HG03439 (cell line): ENCODE results near the gene LRRC3B.
"Not testable (repeated sequence)": the region's sequence is repeated elsewhere in the genome, so short reads cannot be mapped to it uniquely, and the experiment has no call there.

ENCODE experiments used
- ATAC-seq: cut with Tn5 transposase; IDR thresholded peaks from one replicate; pipeline ENCODE4 v1.9.1; 2021; ENCODE audit warnings: mild to moderate bottlenecking, moderate library complexity; ENCODE audit not compliant: unreplicated experiment

LRRC3B gene, protein sequence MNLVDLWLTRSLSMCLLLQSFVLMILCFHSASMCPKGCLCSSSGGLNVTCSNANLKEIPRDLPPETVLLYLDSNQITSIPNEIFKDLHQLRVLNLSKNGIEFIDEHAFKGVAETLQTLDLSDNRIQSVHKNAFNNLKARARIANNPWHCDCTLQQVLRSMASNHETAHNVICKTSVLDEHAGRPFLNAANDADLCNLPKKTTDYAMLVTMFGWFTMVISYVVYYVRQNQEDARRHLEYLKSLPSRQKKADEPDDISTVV

GRCh38 chr3:26622621-26623418, at the start of gene LRRC3B:
Gene LRRC3B (plus strand): TSS chr3:26622772. CDS start chr3:26709673, 86,901 bp downstream.
- no peak for ATAC-seq

DNA sequence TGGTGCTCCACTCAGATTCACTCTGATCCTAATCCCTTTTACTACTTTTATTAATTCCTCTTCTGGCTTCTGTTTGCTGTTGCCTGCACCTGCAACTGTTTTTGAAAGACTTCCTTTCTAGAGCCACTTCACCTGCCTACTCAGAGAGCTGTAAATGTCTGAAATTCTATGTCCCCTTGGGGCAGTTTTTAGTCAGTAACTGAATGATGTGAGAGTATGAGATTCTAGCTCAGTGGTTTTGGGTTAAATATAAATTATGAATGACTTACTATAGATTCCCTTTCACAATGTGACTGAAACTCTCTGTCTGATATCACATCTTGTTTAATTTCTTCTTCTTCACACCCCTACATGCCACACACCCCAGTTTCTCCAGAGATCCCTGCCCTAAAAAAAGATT, 47.8 kb upstream of the LRRC3B start:
- ATAC-seq: no peak

GRCh38 chr3:26579116-26579515, 43.5 kb upstream of the LRRC3B start:
- ATAC-seq: no peak

DNA sequence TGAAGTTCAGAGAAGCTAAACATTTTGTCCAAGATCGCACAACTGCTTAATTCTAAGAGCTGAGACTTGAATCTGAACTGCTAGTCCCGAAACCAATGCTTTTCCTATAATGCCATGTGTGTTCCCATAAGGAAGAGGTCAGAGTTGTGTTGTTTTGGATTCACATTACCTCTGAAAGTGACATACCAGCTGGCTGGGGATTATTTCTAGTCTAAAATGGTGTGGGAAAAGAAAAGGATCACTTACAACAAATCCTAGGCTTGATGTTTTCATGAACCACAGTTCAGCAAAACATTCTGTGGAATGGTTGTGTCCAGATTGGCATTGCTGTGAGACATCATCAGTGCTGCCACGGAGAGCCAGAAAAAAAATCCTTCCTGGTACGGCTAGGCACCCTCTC, 35.0 kb upstream of the LRRC3B start:
- no peak for ATAC-seq

GRCh38 chr3:26588931-26589330, 33.6 kb upstream of the LRRC3B start:
- no peak for ATAC-seq

GRCh38 chr3:26589678-26590077, 32.9 kb upstream of the LRRC3B start:
- ATAC-seq: no peak

DNA sequence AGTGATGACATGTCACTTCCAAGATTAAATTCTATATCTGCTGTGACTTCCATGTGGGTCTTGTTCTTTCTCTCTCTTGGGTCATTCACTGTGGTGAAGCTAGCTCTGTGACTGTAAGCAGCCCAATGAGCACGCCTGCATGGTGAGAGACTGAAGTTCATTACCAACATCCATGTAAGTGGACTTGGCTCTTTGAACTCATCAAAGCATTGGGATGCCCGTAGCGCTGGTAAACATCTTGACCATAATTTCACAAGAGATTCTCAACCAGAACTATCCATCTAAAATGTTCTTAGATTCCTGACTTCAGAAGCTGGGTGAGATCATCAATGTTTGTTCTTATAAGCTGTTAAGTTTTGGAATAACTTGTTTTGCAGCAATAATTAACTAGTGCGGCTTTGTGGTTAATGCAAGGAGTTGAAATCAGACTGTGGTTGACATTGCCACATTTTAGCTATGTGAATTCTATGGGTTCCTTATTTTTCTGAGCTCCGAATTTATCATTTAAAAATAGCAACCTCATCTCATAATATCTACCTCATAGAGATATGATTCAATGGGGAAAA, 31.6 kb upstream of the LRRC3B start:
- no peak for ATAC-seq

DNA sequence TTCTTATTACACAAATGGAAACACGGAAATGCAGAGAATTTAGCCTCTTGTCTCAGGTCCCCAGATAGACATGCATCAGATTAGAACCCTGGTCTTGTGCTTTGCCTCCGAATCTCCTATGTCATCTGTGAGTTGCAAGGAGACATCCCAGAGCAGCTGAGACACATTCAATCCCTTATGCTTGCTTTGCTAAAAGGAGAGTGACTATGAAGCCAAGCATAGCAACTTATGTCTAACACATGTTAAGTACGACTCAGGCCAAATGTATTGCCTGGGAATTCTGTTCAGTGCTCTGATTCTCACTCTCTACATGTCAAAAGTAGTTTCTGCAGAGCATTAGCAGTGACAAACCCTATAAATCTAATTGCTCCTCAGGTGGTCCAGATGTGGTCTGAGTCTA, 30.6 kb upstream of the LRRC3B start:
- ATAC-seq: no peak

- ATAC-seq: no peak
Measured at GRCh38 chr3:26592451-26592850, 30.1 kb upstream of the LRRC3B start.

DNA sequence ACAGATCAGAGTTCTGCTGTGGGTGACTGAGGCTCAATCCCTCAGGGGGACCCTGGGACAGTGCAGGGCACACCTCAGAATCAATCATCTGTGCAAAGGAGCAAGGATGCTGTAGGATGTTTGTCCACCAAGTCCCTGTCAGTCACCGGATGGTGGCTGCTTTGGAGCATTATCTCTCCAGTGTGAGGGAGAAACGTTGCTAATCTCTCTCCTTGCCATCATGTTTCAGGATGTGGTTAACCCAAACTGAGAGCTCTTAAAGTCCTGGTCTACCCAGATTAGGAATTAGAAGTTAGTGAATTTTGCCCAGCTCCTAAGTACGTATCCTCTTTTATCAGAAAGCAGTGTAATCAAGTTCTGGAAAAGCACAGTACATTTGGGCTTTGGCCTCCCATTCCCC, 26.2 kb upstream of the LRRC3B start:
- ATAC-seq: no peak

DNA sequence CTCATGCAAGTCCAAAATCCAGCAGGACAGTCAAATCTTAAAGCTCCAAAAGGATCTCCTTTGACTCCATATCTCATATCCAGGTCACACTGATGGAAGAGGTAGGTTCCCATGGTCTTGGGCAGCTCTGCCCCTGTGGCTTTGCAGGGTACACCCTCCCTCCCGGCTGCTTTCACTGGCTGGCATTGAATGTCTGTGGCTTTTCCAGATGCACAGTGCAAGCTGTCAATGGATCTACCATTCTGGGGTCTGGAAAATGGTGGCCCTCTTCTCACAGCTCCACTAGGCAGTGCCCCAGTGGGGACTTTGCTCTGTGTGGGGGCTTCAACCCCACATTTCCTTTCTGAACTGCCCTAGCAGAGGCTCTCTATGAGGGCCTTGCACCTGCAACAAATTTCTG, 19.3 kb upstream of the LRRC3B start:
- not testable (repeated sequence) for ATAC-seq

DNA sequence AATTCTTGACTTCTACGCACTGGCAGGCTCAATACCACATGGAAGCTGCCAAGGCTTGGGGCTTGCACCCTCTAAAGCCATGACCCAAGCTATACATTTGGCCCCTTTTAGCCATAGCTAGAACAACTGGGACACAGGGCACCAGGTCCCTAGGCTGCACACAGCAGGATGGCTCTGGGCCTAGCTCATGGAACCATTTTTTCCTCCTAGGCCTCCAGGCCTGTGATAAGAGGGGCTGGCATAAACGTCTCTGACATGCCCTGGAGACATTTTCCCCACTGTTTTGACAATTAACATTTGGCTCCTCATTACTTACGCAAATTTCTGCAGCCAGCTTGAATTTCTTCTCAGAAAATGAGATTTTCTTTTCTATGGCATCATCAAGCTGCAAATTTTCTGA, 18.8 kb upstream of the LRRC3B start:
- not testable (repeated sequence) for ATAC-seq

GRCh38 chr3:26614006-26614685, 8.4 kb upstream of the LRRC3B start:
- no peak for ATAC-seq

DNA sequence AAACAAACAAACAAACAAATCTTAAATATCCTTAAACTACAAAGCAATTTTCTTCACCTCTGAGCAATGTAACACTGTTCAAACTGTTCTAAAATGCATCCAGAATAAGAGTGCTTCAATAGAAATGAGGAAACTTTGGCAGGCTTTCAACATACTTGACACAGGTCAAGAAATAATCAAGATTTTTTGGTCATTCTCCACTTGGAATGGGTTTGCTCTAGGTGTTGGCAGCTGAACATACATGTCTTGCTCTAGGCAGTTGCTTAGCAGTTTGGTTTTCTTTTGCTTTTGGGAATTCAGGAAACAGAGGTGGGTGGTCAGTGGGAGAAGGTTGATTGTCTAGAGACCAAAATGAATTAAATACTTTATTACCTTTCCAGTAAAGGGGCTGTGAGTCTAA, 1.4 kb upstream of the LRRC3B start:
- no peak for ATAC-seq

GRCh38 chr3:26621906-26622620, 509 bp upstream of the LRRC3B start:
- no peak for ATAC-seq

DNA sequence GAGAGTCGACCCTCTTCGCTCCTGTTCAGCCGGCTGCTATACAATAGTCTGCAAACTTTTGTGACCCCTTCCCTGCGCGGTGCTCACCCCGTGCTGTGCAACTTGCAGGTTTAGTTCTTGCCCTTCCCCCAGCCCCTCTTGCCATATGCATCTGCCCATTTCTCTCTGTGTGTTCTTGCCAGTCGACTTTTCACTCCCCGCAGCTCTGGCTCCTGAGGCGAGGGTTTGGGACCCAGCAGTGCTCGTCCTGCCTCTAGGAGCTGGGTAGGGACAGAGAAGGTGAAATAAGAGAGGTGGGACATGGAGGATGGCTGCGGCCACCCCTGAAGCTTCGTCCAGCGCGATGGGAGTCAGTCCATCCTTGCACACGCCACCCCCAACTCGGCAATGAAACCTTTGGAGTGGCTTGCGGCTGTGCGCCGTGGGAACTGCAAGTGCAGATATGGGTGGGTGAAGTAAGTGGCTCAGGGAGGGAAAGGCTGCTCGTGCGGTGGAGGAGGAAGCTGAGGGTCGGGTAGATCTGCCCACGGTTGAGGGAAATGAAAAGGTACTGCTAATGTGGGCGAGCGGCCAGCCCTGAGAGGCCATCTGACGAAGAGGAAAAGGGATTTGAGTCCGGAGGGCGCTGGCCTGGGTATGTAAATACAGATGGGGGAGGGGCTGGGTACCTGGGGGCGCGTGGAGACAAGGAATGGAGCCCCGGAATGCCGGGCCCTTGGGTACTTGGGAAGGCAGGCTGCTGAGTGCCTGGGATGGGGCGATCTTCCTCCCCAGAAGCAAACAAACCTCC, 1.0 kb downstream of the LRRC3B start:
- no peak for ATAC-seq

DNA sequence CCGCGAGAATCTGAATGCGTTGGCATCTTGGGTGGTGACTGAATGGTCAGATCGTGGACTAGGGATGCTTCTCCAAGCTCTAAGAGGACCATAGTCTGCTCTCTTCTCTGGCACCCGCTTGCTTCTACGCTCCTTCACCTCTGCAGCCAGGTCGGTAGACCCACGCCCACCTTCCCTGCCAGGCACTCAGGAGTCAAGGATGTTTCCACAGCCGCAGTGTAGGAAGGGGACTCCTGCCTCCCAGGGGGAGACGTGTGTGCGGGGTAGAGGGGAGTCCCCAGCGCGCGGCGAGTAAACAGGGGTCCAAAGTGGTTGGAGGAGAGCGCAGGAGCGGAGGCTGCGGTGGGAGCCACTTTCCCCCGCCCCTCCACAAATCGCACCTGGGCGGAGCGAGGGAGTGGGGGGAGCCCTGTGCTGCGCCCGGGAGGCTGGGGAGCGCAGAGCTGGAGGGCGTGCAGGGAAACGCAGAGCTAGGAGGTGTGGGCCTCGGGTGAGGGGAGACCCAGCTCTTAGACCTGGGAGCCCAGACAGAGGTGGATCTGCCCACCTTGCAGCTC, 1.7 kb downstream of the LRRC3B start:
- ATAC-seq: no peak

DNA sequence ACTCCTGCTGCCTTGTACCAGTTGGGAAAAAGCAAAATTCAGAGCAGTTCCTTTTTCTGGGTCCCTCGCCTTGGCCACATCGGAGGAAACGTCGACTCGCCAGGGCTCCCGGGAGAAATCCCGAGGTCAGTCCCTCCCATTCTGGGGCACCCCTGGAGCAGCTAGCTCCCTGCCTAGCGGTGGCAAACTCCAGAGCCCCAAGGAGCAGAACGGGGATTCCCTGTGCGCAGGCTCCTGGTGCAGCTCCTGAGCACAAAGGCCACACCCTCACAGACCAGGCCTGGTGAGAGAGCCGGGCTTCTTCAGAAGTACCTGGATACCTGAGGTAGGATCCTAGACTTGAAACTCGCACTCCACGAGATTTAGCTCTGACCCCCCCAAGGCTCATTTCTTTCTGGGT, 2.6 kb downstream of the LRRC3B start:
- ATAC-seq: no peak

DNA sequence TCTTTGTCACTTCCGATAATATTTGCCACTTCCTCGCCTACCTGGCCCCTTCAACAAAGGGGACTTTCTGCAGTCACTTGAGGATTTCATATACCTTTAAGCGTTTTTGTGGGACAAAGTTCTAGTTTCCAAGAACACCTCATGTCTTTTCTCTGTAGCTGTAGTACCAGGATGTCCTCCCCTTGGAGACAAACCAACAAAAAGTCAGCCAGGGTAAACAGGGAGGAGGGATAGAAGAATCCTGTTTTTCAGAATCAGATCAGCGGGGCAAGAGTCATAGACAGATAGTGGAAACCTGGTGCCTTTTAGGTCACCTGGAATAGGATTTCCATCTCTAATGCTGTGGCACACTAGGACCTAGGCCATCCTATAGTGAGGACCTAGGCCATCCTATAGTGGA, 4.5 kb downstream of the LRRC3B start:
- ATAC-seq: no peak

- no peak for ATAC-seq
Measured at GRCh38 chr3:26628915-26629314, 6.3 kb downstream of the LRRC3B start.
